HepG2 (cell line): ENCODE results near the gene ZFP90. TPM values are rescaled to one million over a fixed set of nuclear protein-coding genes. Genes with fewer than 3 reads are reported as not detected.

Source experiments
- ARID2 ChIP-seq: sonication (generic); formaldehyde crosslinking; IDR thresholded peaks from 2 replicates; pipeline ENCODE4 v1.8.1; 2022; ENCODE audit warnings: mild to moderate bottlenecking, missing genetic modification reagents, borderline replicate concordance
- CENPT ChIP-seq: sonication (generic); formaldehyde crosslinking; IDR thresholded peaks from 2 replicates; pipeline ENCODE4 v1.8.0; 2022; ENCODE audit warnings: low read depth, mild to moderate bottlenecking, moderate library complexity, missing genetic modification reagents
- HNRNPL ChIP-seq: fragments of 200-400 bp; formaldehyde crosslinking; IDR thresholded peaks from 2 replicates; pipeline ENCODE4 v1.6.1; 2017; ENCODE audit warnings: mild to moderate bottlenecking, low read depth, low read length
- MIXL1 ChIP-seq: IDR thresholded peaks from 2 replicates; pipeline ENCODE4 v1.6.1; 2016
- NFRKB ChIP-seq: fragments of 450-650 bp; IDR thresholded peaks from 2 replicates; pipeline ENCODE4 v1.6.1; 2017
- NFYB ChIP-seq: sonication (generic); formaldehyde crosslinking; IDR thresholded peaks from 2 replicates; pipeline ENCODE4 v1.4.0; 2020; ENCODE audit warnings: missing genetic modification reagents
- POGZ ChIP-seq: sonication (generic); formaldehyde crosslinking; IDR thresholded peaks from 2 replicates; pipeline ENCODE4 v1.4.0; 2020; ENCODE audit warnings: mild to moderate bottlenecking, missing genetic modification reagents
- RBM39 ChIP-seq: fragments of 200-400 bp; formaldehyde crosslinking; IDR thresholded peaks from one replicate; pipeline ENCODE4 v1.6.1; 2018; ENCODE audit warnings: antibody characterized with exemption, mild to moderate bottlenecking, low read depth, low read length; ENCODE audit not compliant: poor library complexity, severe bottlenecking
- ZFP62 ChIP-seq: sonication (generic); formaldehyde crosslinking; IDR thresholded peaks from 2 replicates; pipeline ENCODE4 v1.4.0; 2020; ENCODE audit warnings: missing genetic modification reagents
- ZKSCAN1 ChIP-seq: fragments of 150-350 bp; IDR thresholded peaks from 2 replicates; pipeline ENCODE4 v1.6.1; 2014; ENCODE audit warnings: low read length
- ZNF354B ChIP-seq: sonication (generic); formaldehyde crosslinking; IDR thresholded peaks from 2 replicates; pipeline ENCODE4 v1.8.0; 2022; ENCODE audit warnings: mild to moderate bottlenecking, missing genetic modification reagents
- ZNF512B ChIP-seq: sonication (generic); formaldehyde crosslinking; IDR thresholded peaks from 2 replicates; pipeline ENCODE4 v1.5.1; 2020; ENCODE audit warnings: missing genetic modification reagents, mild to moderate bottlenecking, borderline replicate concordance
- ZNF550 ChIP-seq: sonication (generic); formaldehyde crosslinking; IDR thresholded peaks from 2 replicates; pipeline ENCODE4 v1.4.0; 2020; ENCODE audit warnings: mild to moderate bottlenecking, missing genetic modification reagents, borderline replicate concordance
- ZNF687 ChIP-seq: sonication (generic); formaldehyde crosslinking; IDR thresholded peaks from 2 replicates; pipeline ENCODE4 v1.5.1; 2020; ENCODE audit warnings: mild to moderate bottlenecking, missing genetic modification reagents, moderate library complexity
- ZNF713 ChIP-seq: sonication (generic); formaldehyde crosslinking; IDR thresholded peaks from 2 replicates; pipeline ENCODE4 v1.4.0; 2020; ENCODE audit warnings: mild to moderate bottlenecking, missing genetic modification reagents
- ZSCAN5A ChIP-seq: sonication (generic); formaldehyde crosslinking; IDR thresholded peaks from 2 replicates; pipeline ENCODE4 v1.8.0; 2022; ENCODE audit warnings: mild to moderate bottlenecking, missing genetic modification reagents, borderline replicate concordance
- polyA plus RNA-seq, 8 experiments: library from polyadenylated mRNA; depleted of rRNA in 3 of 8; stranded (reverse) in 7 of 8; unstranded in 1 of 8; fragments of >200 nt; fragmentation: Illumina TruSeq in 4 of 8; extraction: Trizol in 4 of 8; gene quantifications; 2 replicates each; pipeline versions ENCODE4 v1.2.1 to v1.2.3, GENCODE V29; 2011 to 2016; ENCODE audit warnings: low read depth in 4 of 8, missing spikeins in 1 of 8, mixed read lengths in 1 of 8; ENCODE audit not compliant: insufficient read depth in 1 of 8
- total RNA-seq, 5 experiments: library from RNA; depleted of rRNA; stranded (reverse); fragments of >200 nt; fragmentation: Illumina TruSeq; extraction: Trizol; gene quantifications; 2 replicates each; pipeline ENCODE4 v1.2.3, GENCODE V29; 2016; ENCODE audit warnings: low read depth in 1 of 5
- TF ChIP-seq, protein P1 (sequence below): sonication (generic); formaldehyde crosslinking; IDR thresholded peaks from 2 replicates; pipeline ENCODE4 v1.9.0; 2021; ENCODE audit warnings: missing genetic modification reagents, mild to moderate bottlenecking, borderline replicate concordance

The ZFP90 gene
- total and polyA plus RNA-seq, 2 of the 13 experiments (the other 11 are each of a cell fraction or from before 2014, with no cell fraction given): 17.6 to 18.9 TPM

DNA sequence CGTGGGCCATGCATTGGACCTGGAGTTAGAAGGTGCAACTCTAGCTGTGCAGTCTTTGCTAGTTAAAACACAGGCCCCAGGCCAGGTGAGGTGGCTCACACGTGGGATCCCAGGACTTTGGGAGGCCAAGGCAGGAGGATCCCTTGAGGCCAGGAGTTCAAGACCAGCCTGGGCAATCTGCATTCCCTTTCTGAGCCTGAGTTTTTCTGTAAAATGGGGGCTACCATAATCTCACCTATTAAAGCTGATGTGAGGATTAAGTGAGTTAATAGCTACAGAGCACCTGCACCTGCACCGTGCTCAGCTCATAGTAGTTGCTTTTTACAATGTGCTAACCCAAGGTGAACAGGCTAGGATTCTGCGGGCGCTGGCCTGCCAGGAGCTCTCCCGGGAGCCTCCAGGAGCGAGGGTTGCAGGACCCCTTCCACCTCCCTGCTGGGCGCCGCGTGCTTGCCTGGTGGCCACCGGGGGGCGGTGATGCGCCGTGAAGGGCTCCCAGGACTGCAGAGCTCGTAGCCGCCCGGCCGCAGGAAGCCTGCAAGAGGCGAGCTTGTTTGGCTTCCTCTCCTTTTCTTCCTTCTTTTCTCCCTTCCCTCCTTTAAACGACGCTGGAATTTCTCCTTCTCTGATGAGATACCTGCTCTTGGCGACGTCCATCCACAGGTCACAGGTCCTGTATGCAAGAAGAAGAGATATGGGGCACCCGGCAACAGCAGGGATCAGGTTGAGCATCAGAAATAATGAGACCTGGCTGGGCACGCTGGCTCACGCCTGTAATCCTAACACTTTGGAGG lies 51.3 kb downstream of the ZFP90 start (continued):
- TF ChIP-seq ZNF512B (CRISPR knock-in tag) (peak; percentile 83; the same call in 1 of the 2 replicates), ZNF687 (peak; percentile 77), ZSCAN5A (0 out of 2 replicates have a peak, but pooled peaks have one; percentile 53), CENPT (no peak), NFYB (no peak), NFRKB (no peak), MIXL1 (CRISPR knock-in tag) (0 out of 2 replicates have a peak, but pooled peaks have one; percentile 49), ZFP62 (CRISPR knock-in tag) (no peak), ZNF550 (CRISPR knock-in tag) (no peak), ARID2 (0 out of 2 replicates have a peak, but pooled peaks have one; percentile 47), ZNF713 (CRISPR knock-in tag) (no peak), HNRNPL (no peak), POGZ (CRISPR knock-in tag) (no peak), RBM39 (peak; percentile 74), ZNF354B (CRISPR knock-in tag) (no peak; the same call in 1 of the 2 replicates), ZKSCAN1 (no peak)
- TF ChIP-seq, protein P1, sequence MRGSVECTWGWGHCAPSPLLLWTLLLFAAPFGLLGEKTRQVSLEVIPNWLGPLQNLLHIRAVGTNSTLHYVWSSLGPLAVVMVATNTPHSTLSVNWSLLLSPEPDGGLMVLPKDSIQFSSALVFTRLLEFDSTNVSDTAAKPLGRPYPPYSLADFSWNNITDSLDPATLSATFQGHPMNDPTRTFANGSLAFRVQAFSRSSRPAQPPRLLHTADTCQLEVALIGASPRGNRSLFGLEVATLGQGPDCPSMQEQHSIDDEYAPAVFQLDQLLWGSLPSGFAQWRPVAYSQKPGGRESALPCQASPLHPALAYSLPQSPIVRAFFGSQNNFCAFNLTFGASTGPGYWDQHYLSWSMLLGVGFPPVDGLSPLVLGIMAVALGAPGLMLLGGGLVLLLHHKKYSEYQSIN (CRISPR knock-in tag): no peak
